Measurements from ENCODE around the gene TICRR. TPM values are rescaled to one million over a fixed set of nuclear protein-coding genes. Genes with fewer than 3 reads are reported as not detected.

The TICRR gene
- total and polyA plus RNA-seq, 2 of the 8 experiments (the other 6 are each of a cell fraction or from before 2014, with no cell fraction given): 13.1 to 34.8 TPM

- Histone ChIP-seq H4K5ac (ENCODE audit: insufficient read length, low read depth, low read length) (no peak within 1 kb of the TSS), H4K8ac (ENCODE audit: extremely low read depth, insufficient read depth, low read length) (peak within 1 kb of the TSS; percentile 94), H3K27me3 (replicated peaks in 1 of 4; ENCODE audit: control insufficient read depth in 3 of 4, extremely low read depth in 1 of 4, insufficient read depth in 3 of 4, low read length in 3 of 4) (no peaks in the 10 kb centered on the region; a peak in 1 of 7 replicates), H3K4me2 (ENCODE audit: insufficient read depth in 1 of 2, low read depth in 2 of 2, low read length in 2 of 2) (peak within 1 kb of the TSS; percentile 94 to 99), H3K9me3 (ENCODE audit: insufficient read depth in 2 of 2, low read depth in 1 of 2, low read length in 1 of 2) (no peaks in the 10 kb centered on the region), H2BK5ac (ENCODE audit: low read depth, low read length) (no peak within 1 kb of the TSS), H3K23ac (ENCODE audit: insufficient read length) (no peak within 1 kb of the TSS), H3K9ac (replicated peaks in 1 of 4; ENCODE audit: extremely low read depth in 1 of 4, low read depth in 3 of 4, low read length in 3 of 4) (peak within 1 kb of the TSS; percentile 65 to 81 (median 77)), H4K91ac (replicated peaks; ENCODE audit: insufficient read length, low read length) (no peak within 1 kb of the TSS), H2AK5ac (ENCODE audit: low read depth, low read length) (no peak within 1 kb of the TSS), H2AFZ (ENCODE audit: low read length) (peak within 1 kb of the TSS; percentile 37), H3K18ac (ENCODE audit: extremely low read depth, low read length) (peak within 1 kb of the TSS; percentile 26; the same call in 1 of the 2 replicates), H3K4me3 (ENCODE audit: extremely low read depth in 1 of 4, insufficient read depth in 2 of 4, low read depth in 3 of 4, low read length in 4 of 4) (peak within 1 kb of the TSS; percentile 72 to 92 (median 82)), H3K79me2 (ENCODE audit: control insufficient read depth in 1 of 2, insufficient read depth in 2 of 2, low read length in 2 of 2) (peaks cover 0 to 8% of the 10 kb centered on the region in 2 experiments; a peak in 2 of 4 replicates), H3K27ac (ENCODE audit: low read depth, low read length) (no peak within 1 kb of the TSS), H2BK12ac (ENCODE audit: low read depth, low read length) (no peak within 1 kb of the TSS), H3K4me1 (replicated peaks in 1 of 4; ENCODE audit: control insufficient read depth in 3 of 4, insufficient read depth in 4 of 4, low read length in 3 of 4) (peaks cover 0 to 2% (median under 1%) of the 10 kb centered on the region in 4 experiments; a peak in 2 of 7 replicates), H4K20me1 (replicated peaks in 1 of 2; ENCODE audit: control insufficient read depth in 1 of 2, insufficient read depth in 2 of 2, low read length in 2 of 2) (peaks cover 3 to 5% of the 10 kb centered on the region in 2 experiments), H3K36me3 (ENCODE audit: control insufficient read depth in 2 of 4, insufficient read depth in 4 of 4, low read length in 3 of 4) (no peaks in the 10 kb centered on the region), H3K14ac (ENCODE audit: insufficient read length) (no peak within 1 kb of the TSS), H2BK20ac (ENCODE audit: low read length) (no peak within 1 kb of the TSS), H3K79me1 (ENCODE audit: low read depth, low read length) (peaks cover 8% of the 10 kb centered on the region; the same call in 1 of the 2 replicates), H3K23me2 (ENCODE audit: low read depth, low read length) (peaks cover 5% of the 10 kb centered on the region; the same call in 1 of the 2 replicates), H2BK15ac (ENCODE audit: low read length) (no peak within 1 kb of the TSS), H3K56ac (replicated peaks; ENCODE audit: insufficient read length, low read depth, low read length) (no peak within 1 kb of the TSS), H2BK120ac (replicated peaks; ENCODE audit: low read depth, low read length) (no peak within 1 kb of the TSS), H3K4ac (replicated peaks; ENCODE audit: insufficient read length, low read depth, low read length) (no peak within 1 kb of the TSS)
- WGBS, 2 experiments (ENCODE audit: extremely low coverage in 1 of 2, insufficient coverage in 1 of 2, insufficient read length in 1 of 2, insufficient replicate concordance in 2 of 2, low coverage in 1 of 2, low lambda C conversion rate in 2 of 2, missing lambda C conversion rate in 1 of 2): 2% methylated on average over 74 of the region's 87 CpGs; no CpG with 5 or more reads in 1 of the 2 experiments
- no peak for FAIRE-seq
- peak; percentile 31 to 87 for DNase-seq (ENCODE audit: low read depth in 1 of 2, low spot score in 2 of 2)
- POLR2A ChIA-PET (ENCODE audit: partially characterized antibody): interaction anchor here (0.6 to 1.8 kb wide), 3 partner anchors 10 to 448 kb away, joined by 3 to 9 read pairs (median 4); no protein-coding TSS in a partner anchor
- CTCF ChIA-PET (ENCODE audit: partially characterized antibody): interaction anchor here (0.6 to 1.3 kb wide), 2 partner anchors 10 to 1179 kb away, joined by 3 to 6 read pairs; no protein-coding TSS in a partner anchor
- TF ChIP-seq CBX5 (IDR thresholded peaks at IDR 0.05; ENCODE audit: low read depth, low read length): no peak
- TF ChIP-seq POLR2A (IDR thresholded peaks at IDR 0.05; ENCODE audit: control extremely low read depth in 1 of 2, low read depth in 2 of 2, low read length in 2 of 2): peak in 1 of 2 experiments; percentile 79; a peak in 2 of 3 replicates
- TF ChIP-seq CBX8 (IDR thresholded peaks at IDR 0.05; ENCODE audit: borderline replicate concordance, low read depth, low read length): no peak
- TF ChIP-seq, protein P1, sequence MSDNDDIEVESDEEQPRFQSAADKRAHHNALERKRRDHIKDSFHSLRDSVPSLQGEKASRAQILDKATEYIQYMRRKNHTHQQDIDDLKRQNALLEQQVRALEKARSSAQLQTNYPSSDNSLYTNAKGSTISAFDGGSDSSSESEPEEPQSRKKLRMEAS (IDR thresholded peaks at IDR 0.05): peak; percentile 57
- TF ChIP-seq MAFK (IDR thresholded peaks at IDR 0.05; ENCODE audit: low read depth, low read length): no peak
- TF ChIP-seq JUN (IDR thresholded peaks at IDR 0.05; ENCODE audit: low read depth, low read length): no peak
- TF ChIP-seq CEBPB (IDR thresholded peaks at IDR 0.05; ENCODE audit: low read depth, low read length): no peak
- no peak for TF ChIP-seq SP2 (IDR thresholded peaks at IDR 0.05; ENCODE audit: low read length)
- TF ChIP-seq TAF1 (IDR thresholded peaks at IDR 0.05; ENCODE audit: low read depth, low read length): peak; percentile 85
- TF ChIP-seq ASH2L (IDR thresholded peaks at IDR 0.05; ENCODE audit: low read length): no peak
- TF ChIP-seq PHF8 (conservative IDR thresholded peaks at IDR 0.05; ENCODE audit: low read depth, low read length): peak; percentile 89
- TF ChIP-seq CREB1 (IDR thresholded peaks at IDR 0.05): peak; percentile 96
Measured at GRCh38 chr15:89654847-89655805, 79.9 kb downstream of the TICRR start, which contains the start of gene KIF7. KIF7 (minus strand) TSS chr15:89655467; CDS start chr15:89652930, 2,537 bp downstream.
